DND-41 (cell line): ENCODE measurements around the gene IER5.

Source experiments
- ATAC-seq: fragments of 200-7000 bp; cut with Tn5 transposase; 3 replicates; pipeline ENCODE4 v1.9.1; 2021; ENCODE audit warnings: low read depth; ENCODE audit not compliant: insufficient read depth
- DNase-seq: peaks from one replicate; pipeline ENCODE4 v3.0.0-alpha.2; 2020
- H2AFZ ChIP-seq: 2 replicates; pipeline ENCODE4 v1.6.0; 2012; ENCODE audit warnings: low read depth, low read length
- H3K27ac ChIP-seq: 2 replicates; pipeline ENCODE4 v1.5.1; 2012; ENCODE audit warnings: low read length, inconsistent platforms
- H3K27me3 ChIP-seq: fragments of 200-600 bp; sonication (generic); 2 replicates; pipeline ENCODE4 v1.6.0; 2012; ENCODE audit warnings: low read length, mild to moderate bottlenecking, inconsistent platforms; ENCODE audit not compliant: insufficient read depth, poor library complexity
- H3K36me3 ChIP-seq: 2 replicates; pipeline ENCODE4 v1.5.1; 2012; ENCODE audit warnings: low read length, inconsistent platforms; ENCODE audit not compliant: insufficient read depth
- H3K4me1 ChIP-seq: 2 replicates; pipeline ENCODE4 v1.5.1; 2012; ENCODE audit warnings: mild to moderate bottlenecking, low read length; ENCODE audit not compliant: insufficient read depth
- H3K4me2 ChIP-seq: 2 replicates; pipeline ENCODE4 v1.6.0; 2012; ENCODE audit warnings: mild to moderate bottlenecking, moderate library complexity, low read length, inconsistent platforms; ENCODE audit not compliant: insufficient read depth
- H3K4me3 ChIP-seq, 2 experiments: fragments of 200-600 bp in 1 of 2; shearing (Covaris generic) in 1 of 2; 2 replicates each; pipeline ENCODE4 v1.5.1; 2012 to 2016; ENCODE audit warnings: inconsistent platforms in 2 of 2, low read length in 2 of 2, mild to moderate bottlenecking in 2 of 2, low read depth in 1 of 2, moderate library complexity in 1 of 2
- H3K79me2 ChIP-seq: 2 replicates; pipeline ENCODE4 v1.6.0; 2012; ENCODE audit warnings: low read length, inconsistent platforms; ENCODE audit not compliant: insufficient read depth
- H3K9ac ChIP-seq: 2 replicates; pipeline ENCODE4 v1.6.0; 2012; ENCODE audit warnings: low read depth, mild to moderate bottlenecking, inconsistent platforms, low read length, moderate library complexity
- H3K9me3 ChIP-seq: 2 replicates; pipeline ENCODE4 v1.5.1; 2012; ENCODE audit warnings: low read length, moderate library complexity, mild to moderate bottlenecking, inconsistent platforms; ENCODE audit not compliant: insufficient read depth, severe bottlenecking
- H4K20me1 ChIP-seq: 2 replicates; pipeline ENCODE4 v1.6.0; 2012; ENCODE audit warnings: low read length; ENCODE audit not compliant: insufficient read depth
- EZH2 ChIP-seq: IDR thresholded peaks from 3 replicates; pipeline ENCODE4 v1.6.1; 2012; ENCODE audit warnings: borderline replicate concordance, low read depth, mild to moderate bottlenecking, moderate library complexity, low read length, inconsistent platforms; ENCODE audit not compliant: severe bottlenecking
- TF ChIP-seq, protein P1 (sequence below): IDR thresholded peaks from 2 replicates; pipeline ENCODE4 v1.5.1; 2012; ENCODE audit warnings: borderline replicate concordance, low read length, moderate library complexity, mild to moderate bottlenecking; ENCODE audit not compliant: poor library complexity, severe bottlenecking; ENCODE audit errors: extremely low read depth

Gene IER5

GRCh38 chr1:181131255-181131941, 42.9 kb downstream of the IER5 start:
- Histone ChIP-seq H3K4me3 (no peak overlapping the region), H3K27me3 (no peaks in the 10 kb centered on the region), H3K9me3 (no peaks in the 10 kb centered on the region), H3K4me2 (no peak overlapping the region), H3K79me2 (no peaks in the 10 kb centered on the region), H3K27ac (no peak overlapping the region), H4K20me1 (no peaks in the 10 kb centered on the region), H3K36me3 (no peaks in the 10 kb centered on the region), H3K9ac (no peak overlapping the region), H3K4me1 (peaks cover 16% of the 10 kb centered on the region), H2AFZ (no peak overlapping the region)
- DNase-seq (no peak), ATAC-seq (no peak)
- TF ChIP-seq EZH2, result no peak
- TF ChIP-seq, protein P1, sequence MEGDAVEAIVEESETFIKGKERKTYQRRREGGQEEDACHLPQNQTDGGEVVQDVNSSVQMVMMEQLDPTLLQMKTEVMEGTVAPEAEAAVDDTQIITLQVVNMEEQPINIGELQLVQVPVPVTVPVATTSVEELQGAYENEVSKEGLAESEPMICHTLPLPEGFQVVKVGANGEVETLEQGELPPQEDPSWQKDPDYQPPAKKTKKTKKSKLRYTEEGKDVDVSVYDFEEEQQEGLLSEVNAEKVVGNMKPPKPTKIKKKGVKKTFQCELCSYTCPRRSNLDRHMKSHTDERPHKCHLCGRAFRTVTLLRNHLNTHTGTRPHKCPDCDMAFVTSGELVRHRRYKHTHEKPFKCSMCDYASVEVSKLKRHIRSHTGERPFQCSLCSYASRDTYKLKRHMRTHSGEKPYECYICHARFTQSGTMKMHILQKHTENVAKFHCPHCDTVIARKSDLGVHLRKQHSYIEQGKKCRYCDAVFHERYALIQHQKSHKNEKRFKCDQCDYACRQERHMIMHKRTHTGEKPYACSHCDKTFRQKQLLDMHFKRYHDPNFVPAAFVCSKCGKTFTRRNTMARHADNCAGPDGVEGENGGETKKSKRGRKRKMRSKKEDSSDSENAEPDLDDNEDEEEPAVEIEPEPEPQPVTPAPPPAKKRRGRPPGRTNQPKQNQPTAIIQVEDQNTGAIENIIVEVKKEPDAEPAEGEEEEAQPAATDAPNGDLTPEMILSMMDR, result no peak

DNA sequence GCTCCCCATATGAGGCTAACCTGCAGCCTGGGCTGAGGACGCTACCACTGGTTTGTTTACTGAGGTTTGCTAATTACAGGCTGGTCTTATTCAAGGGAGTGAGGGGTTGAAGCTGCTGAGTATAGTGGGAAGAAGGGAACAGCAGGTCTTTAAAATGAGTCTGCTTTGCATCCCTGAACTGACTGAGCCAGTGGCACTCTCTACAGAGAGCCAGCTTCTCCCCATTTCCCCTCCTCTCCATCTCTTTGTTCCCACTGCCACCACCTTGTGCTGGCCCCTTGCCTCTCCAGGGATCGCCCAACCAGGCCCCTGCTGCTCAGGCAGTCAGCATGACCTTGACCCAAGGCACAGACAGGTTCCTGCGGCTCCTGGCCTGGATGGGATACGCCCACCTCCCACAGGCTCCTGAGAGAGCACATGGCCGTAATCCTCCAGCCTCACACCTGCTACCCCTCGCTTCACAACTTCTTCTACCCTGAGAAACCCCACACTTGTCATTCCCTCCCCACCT, 45.0 kb downstream of the IER5 start:
- H3K36me3 ChIP-seq, result no peaks in the 10 kb centered on the region
- H2AFZ ChIP-seq, result no peak overlapping the region
- H3K79me2 ChIP-seq, result no peaks in the 10 kb centered on the region
- no peak overlapping the region for H3K9ac ChIP-seq
- H3K4me1 ChIP-seq, result peaks cover 16% of the 10 kb centered on the region
- DNase-seq, result no peak
- H3K27me3 ChIP-seq, result no peaks in the 10 kb centered on the region
- TF ChIP-seq EZH2, result no peak
- TF ChIP-seq, protein P1, result no peak
- H3K4me2 ChIP-seq, result no peak overlapping the region
- H3K27ac ChIP-seq, result no peak overlapping the region
- no peaks in the 10 kb centered on the region for H4K20me1 ChIP-seq
- no peaks in the 10 kb centered on the region for H3K9me3 ChIP-seq
- no peak overlapping the region for H3K4me3 ChIP-seq
- no peak for ATAC-seq

DNA sequence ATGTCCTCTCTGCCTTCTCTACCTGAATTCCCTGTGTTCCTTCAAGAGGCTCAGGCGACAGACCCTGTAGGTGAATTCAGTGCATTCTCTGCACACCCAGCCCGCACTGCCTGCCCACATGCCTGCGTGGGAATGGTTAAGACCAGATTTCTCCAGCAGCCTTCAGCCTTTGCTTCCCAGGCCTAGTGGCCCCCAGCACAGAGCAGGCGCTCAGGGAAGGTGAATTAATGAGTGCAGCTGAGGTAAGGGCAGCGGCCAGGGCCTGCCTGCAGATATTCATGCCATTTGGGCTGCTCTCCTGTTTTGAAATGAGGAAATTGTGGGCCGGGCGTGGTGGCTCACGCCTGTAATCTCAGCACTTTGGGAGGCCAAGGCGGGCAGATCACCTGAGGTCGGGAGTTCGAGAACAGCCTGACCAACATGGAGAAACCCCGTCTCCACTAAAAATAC, 45.5 kb downstream of the IER5 start:
- no peak overlapping the region for H2AFZ ChIP-seq
- H3K4me2 ChIP-seq, result no peak overlapping the region
- H3K79me2 ChIP-seq, result no peaks in the 10 kb centered on the region
- no peaks in the 10 kb centered on the region for H4K20me1 ChIP-seq
- H3K4me3 ChIP-seq, result no peak overlapping the region
- H3K36me3 ChIP-seq, result no peaks in the 10 kb centered on the region
- no peak overlapping the region for H3K27ac ChIP-seq
- peaks cover 20% of the 10 kb centered on the region for H3K4me1 ChIP-seq
- no peaks in the 10 kb centered on the region for H3K27me3 ChIP-seq
- ATAC-seq (no peak), DNase-seq (no peak)
- H3K9ac ChIP-seq, result no peak overlapping the region
- TF ChIP-seq, protein P1, result no peak
- no peak for TF ChIP-seq EZH2
- no peaks in the 10 kb centered on the region for H3K9me3 ChIP-seq
